Prostate gland (tissue), 2 donors: Measurements from ENCODE around the gene CETP.

Experiments
- CTCF ChIP-seq, 4 experiments: fragments of 200-600 bp in 2 of 4; fragments of 450-650 bp in 2 of 4; sonication (generic) in 2 of 4; IDR thresholded peaks; 1 replicate in 3 of 4; 2 replicates in 1 of 4; pipeline ENCODE4 v1.5.1; 2016 to 2019; ENCODE audit warnings: antibody characterized with exemption in 4 of 4, mild to moderate bottlenecking in 2 of 4, moderate library complexity in 2 of 4
- POLR2AphosphoS5 ChIP-seq: sonication (generic); formaldehyde crosslinking; IDR thresholded peaks from one replicate; pipeline ENCODE4 v1.6.1; 2017; ENCODE audit warnings: antibody characterized with exemption

- TF ChIP-seq POLR2AphosphoS5 (peak; percentile 94), CTCF (IDR thresholded peaks at IDR 0.05) (no peak)
These were observed 27.5 kb downstream of the CETP start, which contains the start of gene NLRC5 for GRCh38 chr16:56988948-56989945.
